ENCODE results near the gene CDK9. TPM values are rescaled to one million over a fixed set of nuclear protein-coding genes. Genes with fewer than 3 reads are reported as not detected.
"Not testable (repeated sequence)": the region's sequence is repeated elsewhere in the genome, so short reads cannot be mapped to it uniquely, and the experiment has no call there.

The CDK9 gene
- total RNA-seq, 2 experiments from 2014 or later: 112 to 115 TPM

- ChIA-PET CTCF (interaction anchor here (0.9 to 2.5 kb wide), 5 partner anchors 9 to 42 kb away, joined by 3 to 15 read pairs (median 7); partner anchors contain the start of genes CDK9 and TOR2A), POLR2A (interaction anchor here (0.9 to 1.5 kb wide), 9 partner anchors 9 to 140 kb away, joined by 3 to 19 read pairs (median 3); partner anchors contain the start of genes CDK9, FPGS, PTRH1 and TOR2A)
- peak overlapping the region; percentile 99 for H3K27ac Mint-ChIP-seq
- peaks cover 63% of the 10 kb centered on the region for H3K4me1 Mint-ChIP-seq
- H3K36me3 Mint-ChIP-seq (ENCODE audit: low read depth): peaks cover 50% of the 10 kb centered on the region
- DNase-seq: peak; percentile 85
- H3K27me3 Mint-ChIP-seq: no peaks in the 10 kb centered on the region
- H3K9me3 Mint-ChIP-seq: no peaks in the 10 kb centered on the region
- H3K4me3 Mint-ChIP-seq: peak overlapping the region; percentile 100
These were observed 9.5 kb upstream of the CDK9 start for GRCh38 chr9:127776195-127776923.

- peak; percentile 36 for DNase-seq
- Mint-ChIP-seq H3K27ac (peak overlapping the region; percentile 99), H3K4me3 (peak overlapping the region; percentile 100), H3K9me3 (no peaks in the 10 kb centered on the region), H3K4me1 (peaks cover 63% of the 10 kb centered on the region), H3K27me3 (no peaks in the 10 kb centered on the region), H3K36me3 (ENCODE audit: low read depth) (peaks cover 44% of the 10 kb centered on the region)
- ChIA-PET POLR2A (interaction anchor here (0.9 to 1.5 kb wide), 7 partner anchors 8 to 139 kb away, joined by 3 to 19 read pairs (median 3); partner anchors contain the start of genes CDK9, PTRH1 and TTC16), CTCF (interaction anchor here (0.9 to 2.5 kb wide), 5 partner anchors 8 to 42 kb away, joined by 3 to 15 read pairs (median 7); partner anchors contain the start of genes CDK9 and TOR2A)
These were observed 8.9 kb upstream of the CDK9 start for GRCh38 chr9:127776924-127777289.

GRCh38 chr9:127777368-127777980, 8.4 kb upstream of the CDK9 start:
- ChIA-PET CTCF (interaction anchor here (0.8 to 3.0 kb wide), 3 partner anchors 10 to 42 kb away, joined by 3 to 19 read pairs (median 5); partner anchors contain the start of gene TOR2A), POLR2A (interaction anchor here (0.9 to 1.9 kb wide), 4 partner anchors 8 to 42 kb away, joined by 3 to 10 read pairs (median 6); partner anchors contain the start of gene TOR2A)
- peak; percentile 32 for DNase-seq
- Mint-ChIP-seq H3K4me3 (peak overlapping the region; percentile 100), H3K9me3 (no peaks in the 10 kb centered on the region), H3K4me1 (peaks cover 64% of the 10 kb centered on the region), H3K36me3 (ENCODE audit: low read depth) (peaks cover 38% of the 10 kb centered on the region), H3K27me3 (no peaks in the 10 kb centered on the region), H3K27ac (peak overlapping the region; percentile 99)

- no peaks in the 10 kb centered on the region for H3K9me3 Mint-ChIP-seq
- peaks cover 65% of the 10 kb centered on the region for H3K4me1 Mint-ChIP-seq
- H3K4me3 Mint-ChIP-seq: peak within 1 kb of the TSS; percentile 100
- ChIA-PET POLR2A (interaction anchor here (0.8 to 2.4 kb wide), 14 partner anchors 7 to 327 kb away, joined by 3 to 10 read pairs (median 4); partner anchors contain the start of genes LRSAM1, RPL12 and TOR2A), CTCF (interaction anchor here (0.5 to 7.3 kb wide), 9 partner anchors 10 to 257 kb away, joined by 3 to 90 read pairs (median 4); partner anchors contain the start of gene TOR2A)
- peaks cover 35% of the 10 kb centered on the region for H3K36me3 Mint-ChIP-seq (ENCODE audit: low read depth)
- H3K27ac Mint-ChIP-seq: peak within 1 kb of the TSS; percentile 99
- peak; percentile 65 for DNase-seq
- H3K27me3 Mint-ChIP-seq: no peaks in the 10 kb centered on the region
These were observed 7.3 kb upstream of the CDK9 start, which contains the start of gene SH2D3C for GRCh38 chr9:127778280-127779135. Gene SH2D3C, minus strand, starts transcription at chr9:127778666. Its CDS starts 39 bp downstream, at chr9:127778627.

GRCh38 chr9:127779136-127779981, 6.5 kb upstream of the CDK9 start:
- CTCF ChIA-PET: interaction anchor here (0.5 to 7.3 kb wide), 6 partner anchors 11 to 256 kb away, joined by 3 to 90 read pairs (median 4); partner anchors contain the start of gene TOR2A
- H3K4me1 Mint-ChIP-seq: peaks cover 67% of the 10 kb centered on the region

GRCh38 chr9:127780126-127780885, 5.5 kb upstream of the CDK9 start:
- H3K27me3 Mint-ChIP-seq: no peaks in the 10 kb centered on the region
- ChIA-PET CTCF (interaction anchor here (0.6 to 7.3 kb wide), 4 partner anchors 12 to 532 kb away, joined by 3 to 90 read pairs (median 11); partner anchors contain the start of gene TOR2A), POLR2A (interaction anchor here (1.1 to 2.4 kb wide), 4 partner anchors 9 to 329 kb away, joined by 3 to 9 read pairs (median 6); partner anchors contain the start of genes LRSAM1 and RPL12)
- no peak for DNase-seq
- H3K36me3 Mint-ChIP-seq (ENCODE audit: low read depth): peaks cover 26% of the 10 kb centered on the region
- H3K4me1 Mint-ChIP-seq: peaks cover 66% of the 10 kb centered on the region
- H3K9me3 Mint-ChIP-seq: no peaks in the 10 kb centered on the region
- H3K27ac Mint-ChIP-seq: peak overlapping the region; percentile 99
- peak overlapping the region; percentile 41 for H3K4me3 Mint-ChIP-seq

More at GRCh38 chr9:127779136-127779981, 6.5 kb upstream of the CDK9 start:
- Mint-ChIP-seq H3K27me3 (no peaks in the 10 kb centered on the region), H3K9me3 (no peaks in the 10 kb centered on the region), H3K36me3 (ENCODE audit: low read depth) (peaks cover 28% of the 10 kb centered on the region), H3K27ac (peak overlapping the region; percentile 99), H3K4me3 (peak overlapping the region; percentile 100)
- POLR2A ChIA-PET: interaction anchor here (0.8 to 2.4 kb wide), 14 partner anchors 8 to 328 kb away, joined by 3 to 10 read pairs (median 4); partner anchors contain the start of genes LRSAM1, RPL12 and TOR2A
- peak; percentile 69 for DNase-seq

- H3K27me3 Mint-ChIP-seq, H3K4me3 Mint-ChIP-seq, DNase-seq, H3K9me3 Mint-ChIP-seq: not testable (repeated sequence)
- Mint-ChIP-seq H3K27ac (peak overlapping the region; percentile 99), H3K4me1 (peaks cover 66% of the 10 kb centered on the region), H3K36me3 (ENCODE audit: low read depth) (peaks cover 26% of the 10 kb centered on the region)
- ChIA-PET CTCF (interaction anchor here (0.6 to 7.3 kb wide), 3 partner anchors 12 to 533 kb away, joined by 3 to 90 read pairs (median 3); partner anchors contain the start of gene TOR2A), POLR2A (interaction anchor here (2.4 kb wide), 1 partner anchor 10 kb away, joined by 9 read pairs; no protein-coding TSS in a partner anchor)
These were observed 4.9 kb upstream of the CDK9 start for GRCh38 chr9:127780909-127781308.

- ChIA-PET POLR2A (interaction anchor here (1.2 to 7.0 kb wide), 6 partner anchors 11 to 189 kb away, joined by 3 to 77 read pairs (median 4); partner anchors contain the start of gene TOR2A), CTCF (interaction anchor here (1.6 to 7.3 kb wide), 3 partner anchors 13 to 136 kb away, joined by 3 to 90 read pairs (median 7); partner anchors contain the start of gene ST6GALNAC4)
- H3K36me3 Mint-ChIP-seq (ENCODE audit: low read depth): peaks cover 23% of the 10 kb centered on the region
- peak overlapping the region; percentile 60 for H3K4me3 Mint-ChIP-seq
- H3K9me3 Mint-ChIP-seq: no peaks in the 10 kb centered on the region
- H3K27me3 Mint-ChIP-seq: no peaks in the 10 kb centered on the region
- no peak for DNase-seq
- H3K27ac Mint-ChIP-seq: peak overlapping the region; percentile 93
- H3K4me1 Mint-ChIP-seq: peaks cover 65% of the 10 kb centered on the region
These were observed 4.0 kb upstream of the CDK9 start for GRCh38 chr9:127781806-127782205.

- peak overlapping the region; percentile 93 for H3K27ac Mint-ChIP-seq
- DNase-seq: peak; percentile 91
- H3K36me3 Mint-ChIP-seq (ENCODE audit: low read depth): peaks cover 25% of the 10 kb centered on the region
- H3K4me3 Mint-ChIP-seq: peak overlapping the region; percentile 82
- POLR2A ChIA-PET: interaction anchor here (0.6 to 7.0 kb wide), 14 partner anchors 10 to 332 kb away, joined by 3 to 77 read pairs (median 3); partner anchors contain the start of genes LRSAM1, RPL12 and TOR2A
- CTCF ChIA-PET: interaction anchor here (0.6 to 7.3 kb wide), 13 partner anchors 10 to 405 kb away, joined by 3 to 90 read pairs (median 4); partner anchors contain the start of genes ST6GALNAC4 and TOR2A
- no peaks in the 10 kb centered on the region for H3K9me3 Mint-ChIP-seq
- H3K4me1 Mint-ChIP-seq: peaks cover 76% of the 10 kb centered on the region
- H3K27me3 Mint-ChIP-seq: no peaks in the 10 kb centered on the region
These were observed 2.5 kb upstream of the CDK9 start for GRCh38 chr9:127783111-127784008.

Data from activated CD4-positive, alpha-beta memory T cell treated with anti-CD3 and anti-CD28 coated beads, Interleukin-2, amount 10 ng/mL, durations not matched to agents 7 days and 5 days (primary cell).